Calu3 (cell line): ENCODE measurements around the gene MYT1. TPM values are rescaled to one million over a fixed set of nuclear protein-coding genes. Genes with fewer than 3 reads are reported as not detected.

Experiments used
- BruUV-seq: library from RNA; stranded (reverse); fragments of 400-500 nt; replicated peaks from 2 replicates; lab custom pipeline; 2021; lab: Mats Ljungman, UMichigan
- CTCF ChIA-PET: fragments of 300-600 bp; sonication (Branson Sonifier 250); formaldehyde crosslinking; loops from one replicate; lab custom pipeline; 2022; ENCODE audit warnings: antibody characterized with exemption; lab: Charles Lee
- DNase-seq: peaks from one replicate; pipeline ENCODE4 v3.0.0; 2022
- H3K27ac Mint-ChIP-seq: one replicate; pipeline ENCODE4 v1.8.0; 2022; ENCODE audit warnings: mixed read lengths; ENCODE audit not compliant: unreplicated experiment
- H3K27me3 Mint-ChIP-seq: one replicate; pipeline ENCODE4 v1.8.0; 2022; ENCODE audit warnings: mixed read lengths; ENCODE audit not compliant: unreplicated experiment
- H3K36me3 Mint-ChIP-seq: one replicate; pipeline ENCODE4 v1.8.0; 2022; ENCODE audit warnings: mild to moderate bottlenecking, moderate library complexity, mixed read lengths; ENCODE audit not compliant: insufficient read depth, unreplicated experiment
- H3K4me1 Mint-ChIP-seq: one replicate; pipeline ENCODE4 v1.8.0; 2022; ENCODE audit warnings: mild to moderate bottlenecking, low read depth, mixed read lengths; ENCODE audit not compliant: unreplicated experiment
- H3K4me3 Mint-ChIP-seq: one replicate; pipeline ENCODE4 v1.8.0; 2022; ENCODE audit warnings: mild to moderate bottlenecking, low read depth, moderate library complexity, mixed read lengths; ENCODE audit not compliant: unreplicated experiment
- H3K9me3 Mint-ChIP-seq: one replicate; pipeline ENCODE4 v1.8.0; 2022; ENCODE audit warnings: low read depth, mixed read lengths; ENCODE audit not compliant: unreplicated experiment
- CTCF ChIP-seq: fragments of 200-600 bp; IDR thresholded peaks from one replicate; pipeline ENCODE4 v1.8.0; 2022; ENCODE audit warnings: antibody characterized with exemption; ENCODE audit not compliant: unreplicated experiment
- intact Hi-C: fragments of 100-400 bp; cut with micrococcal nuclease; formaldehyde crosslinking; loops from one replicate; pipeline ENCODE4 v1.10.0; 2022; ENCODE audit not compliant: unreplicated experiment
- total RNA-seq: library from RNA; stranded (reverse); gene quantifications from 2 replicates; pipeline ENCODE4 v1.2.3, GENCODE V29; 2022

MYT1 gene
- total RNA-seq, 1 experiment from 2014 or later = 0.45 TPM

DNA sequence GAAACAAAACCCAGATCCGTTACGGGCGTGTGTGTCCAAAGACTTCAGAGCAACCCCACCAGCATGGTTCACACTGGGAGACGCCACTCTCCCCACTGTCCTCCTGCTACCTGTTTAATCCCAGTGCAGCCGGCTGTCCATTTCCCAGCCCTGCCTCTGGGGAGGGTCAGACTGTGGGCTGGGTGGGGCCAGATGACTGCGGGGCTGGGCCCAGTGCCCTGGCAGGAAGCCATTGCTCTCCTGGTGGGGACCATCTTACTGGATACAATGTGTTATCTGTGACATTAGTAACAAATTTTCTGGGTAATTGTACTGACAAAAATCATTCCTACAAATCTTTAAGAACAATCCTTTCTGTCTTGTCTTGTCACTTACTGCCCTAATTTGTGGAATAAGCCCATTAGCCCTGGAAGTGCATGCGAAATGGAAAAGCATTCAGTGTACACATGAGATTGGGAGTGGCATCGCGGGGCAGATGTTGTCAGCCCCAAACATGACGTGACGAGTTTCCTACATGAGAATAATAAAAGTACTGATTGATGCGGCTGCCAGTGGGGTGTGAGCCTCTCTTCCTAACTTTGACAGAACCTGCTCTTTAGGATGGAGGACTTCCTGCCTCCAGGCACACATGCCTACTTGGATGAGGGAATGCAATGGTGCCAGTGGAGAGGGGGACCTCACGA is 53.4 kb downstream of the MYT1 start:
- no TSS peak for BruUV-seq
- DNase-seq = no peak
- H3K36me3 Mint-ChIP-seq = no peaks in the 10 kb centered on the region

GRCh38 chr20:64219202-64219601 is 55.0 kb downstream of the MYT1 start:
- no peak for DNase-seq
- Mint-ChIP-seq H3K4me1 (peaks cover 18% of the 10 kb centered on the region), H3K27ac (no peak overlapping the region), H3K4me3 (no peak overlapping the region), H3K27me3 (peaks cover 45% of the 10 kb centered on the region), H3K9me3 (no peaks in the 10 kb centered on the region), H3K36me3 (no peaks in the 10 kb centered on the region)
- no peak for TF ChIP-seq CTCF
- BruUV-seq = no TSS peak
- intact Hi-C loops = no loop called here
- CTCF ChIA-PET = no interaction called here

More for the DNA sequence above, 53.4 kb downstream of the MYT1 start:
- peaks cover 3% of the 10 kb centered on the region for H3K4me1 Mint-ChIP-seq
- no peak overlapping the region for H3K4me3 Mint-ChIP-seq
- no peak for TF ChIP-seq CTCF
- no peaks in the 10 kb centered on the region for H3K9me3 Mint-ChIP-seq
- CTCF ChIA-PET = no interaction called here
- intact Hi-C loops = no loop called here
- no peak overlapping the region for H3K27ac Mint-ChIP-seq
- H3K27me3 Mint-ChIP-seq = peaks cover 49% of the 10 kb centered on the region

DNA sequence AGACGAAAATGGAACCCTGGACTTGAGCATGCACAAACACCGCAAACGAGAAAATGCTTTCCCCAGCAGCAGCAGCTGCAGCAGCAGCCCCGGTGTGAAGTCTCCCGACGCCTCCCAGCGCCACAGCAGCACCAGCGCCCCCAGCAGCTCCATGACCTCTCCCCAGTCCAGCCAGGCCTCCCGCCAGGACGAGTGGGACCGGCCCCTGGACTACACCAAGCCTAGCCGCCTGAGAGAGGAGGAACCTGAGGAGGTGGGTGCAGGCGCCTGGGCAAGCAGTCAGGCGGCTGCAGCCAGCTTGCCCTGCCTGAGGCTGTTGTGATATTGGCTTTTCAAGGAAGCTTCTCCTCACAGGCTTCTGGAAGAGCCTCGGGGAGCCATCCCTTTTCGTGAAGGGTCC is 55.5 kb downstream of the MYT1 start:
- no TSS peak for BruUV-seq
- CTCF ChIA-PET = no interaction called here

GRCh38 chr20:64220420-64220819 is 56.2 kb downstream of the MYT1 start:
- intact Hi-C loops = no loop called here
- H3K4me3 Mint-ChIP-seq = no peak overlapping the region
- no peak for TF ChIP-seq CTCF
- DNase-seq = no peak
- H3K27me3 Mint-ChIP-seq = peaks cover 36% of the 10 kb centered on the region
- H3K9me3 Mint-ChIP-seq = no peaks in the 10 kb centered on the region
- CTCF ChIA-PET = no interaction called here
- no peaks in the 10 kb centered on the region for H3K36me3 Mint-ChIP-seq
- no TSS peak for BruUV-seq
- no peak overlapping the region for H3K27ac Mint-ChIP-seq
- H3K4me1 Mint-ChIP-seq = peaks cover 26% of the 10 kb centered on the region

More for the DNA sequence above, 55.5 kb downstream of the MYT1 start:
- Mint-ChIP-seq H3K36me3 (no peaks in the 10 kb centered on the region), H3K4me1 (peaks cover 23% of the 10 kb centered on the region), H3K27me3 (peaks cover 42% of the 10 kb centered on the region), H3K27ac (no peak overlapping the region), H3K4me3 (no peak overlapping the region), H3K9me3 (no peaks in the 10 kb centered on the region)
- no peak for DNase-seq
- no peak for TF ChIP-seq CTCF
- intact Hi-C loops = no loop called here
